ENCODE results near the gene TEX264.
"Not testable (repeated sequence)": the region's sequence is repeated elsewhere in the genome, so short reads cannot be mapped to it uniquely, and the experiment has no call there.

Gene TEX264

GRCh38 chr3:51717947-51718346 lies 46.9 kb downstream of the TEX264 start:
- DNase-seq, result no peak

GRCh38 chr3:51718547-51719409 lies 47.7 kb downstream of the TEX264 start:
- DNase-seq, result no peak

DNA sequence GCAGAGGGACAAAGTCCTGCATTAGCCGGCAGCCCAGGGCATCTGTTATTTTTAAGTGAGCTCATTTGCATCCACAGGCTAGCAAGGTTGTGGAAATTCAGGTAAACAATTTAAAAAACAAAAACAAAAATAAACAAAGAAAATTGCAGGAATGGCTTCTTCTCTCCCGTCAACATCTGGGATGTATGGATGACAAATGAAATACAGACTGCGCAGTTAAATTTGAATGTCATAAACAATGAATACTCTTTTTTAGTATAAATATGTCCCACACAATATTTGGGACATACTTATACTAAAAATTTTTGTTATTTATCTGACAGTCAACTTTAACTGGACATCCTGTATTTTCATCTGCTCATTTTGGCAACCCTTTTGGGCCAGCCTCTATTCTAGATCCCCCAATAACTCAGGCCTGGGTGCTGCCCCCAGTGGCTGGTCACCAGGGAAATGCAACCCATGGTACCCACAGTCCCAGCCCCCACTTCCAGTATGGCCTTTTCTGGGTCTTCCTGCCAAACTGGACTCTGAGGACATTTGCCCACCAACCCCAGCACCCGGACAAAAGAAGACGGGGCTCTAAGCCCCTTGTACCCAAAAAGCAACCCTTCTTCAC lies 48.5 kb downstream of the TEX264 start:
- DNase-seq, result no peak

- DNase-seq, result no peak
Observed at GRCh38 chr3:51720292-51721061, 49.4 kb downstream of the TEX264 start.

GRCh38 chr3:51721062-51721745 lies 50.2 kb downstream of the TEX264 start:
- no peak for DNase-seq

- no peak for DNase-seq
Observed at GRCh38 chr3:51722362-51722761, 51.3 kb downstream of the TEX264 start.

- DNase-seq, result no peak
Observed at GRCh38 chr3:51727500-51727899, 56.4 kb downstream of the TEX264 start.

GRCh38 chr3:51729042-51729633 lies 58.1 kb downstream of the TEX264 start:
- DNase-seq, result no peak

GRCh38 chr3:51733859-51734571 lies 63.0 kb downstream of the TEX264 start:
- no peak for DNase-seq

- no peak for DNase-seq
Observed at GRCh38 chr3:51734572-51734907, 63.5 kb downstream of the TEX264 start.

GRCh38 chr3:51735039-51735438 lies 64.0 kb downstream of the TEX264 start:
- no peak for DNase-seq

GRCh38 chr3:51735950-51736349 lies 64.9 kb downstream of the TEX264 start:
- no peak for DNase-seq

- DNase-seq, result no peak
Observed at GRCh38 chr3:51739110-51739509, 68.1 kb downstream of the TEX264 start.

DNA sequence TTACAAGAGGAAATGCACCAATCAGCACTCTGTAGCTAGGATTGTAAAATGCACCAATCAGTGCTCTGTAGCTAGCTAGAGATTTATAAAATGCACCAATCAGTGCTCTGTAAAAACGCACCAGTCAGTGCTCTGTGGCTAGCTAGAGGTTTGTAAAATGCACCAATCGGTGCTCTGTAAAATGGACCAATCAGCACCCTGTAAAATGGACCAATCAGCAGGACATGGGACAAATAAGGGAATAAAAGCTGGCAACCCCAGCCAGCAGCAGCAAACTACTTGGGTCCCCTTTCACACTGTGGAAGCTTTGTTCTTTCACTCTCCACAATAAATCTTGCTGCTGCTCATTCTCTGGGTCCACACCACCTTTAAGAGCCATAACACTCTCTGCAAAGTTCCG lies 71.3 kb downstream of the TEX264 start:
- not testable (repeated sequence) for DNase-seq

DNA sequence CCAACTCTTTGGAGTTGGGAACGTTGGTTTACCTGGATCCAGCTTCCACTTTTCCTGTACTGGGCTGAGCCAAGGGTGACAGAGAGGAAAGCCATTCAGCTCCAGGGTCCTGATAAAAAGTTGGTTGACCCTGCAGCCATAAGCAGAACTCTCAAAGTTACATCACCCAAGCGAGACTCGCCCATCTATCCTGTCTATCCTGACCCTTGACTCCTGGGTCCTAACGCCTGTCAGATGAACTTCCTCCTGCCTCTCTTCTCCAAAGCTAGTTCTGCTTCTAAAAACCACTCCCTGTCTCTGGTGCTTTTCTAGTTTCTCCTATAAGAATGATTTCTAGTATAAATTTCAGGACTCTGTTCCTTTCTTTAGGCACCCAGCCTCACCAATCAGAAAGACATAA lies 71.9 kb downstream of the TEX264 start:
- DNase-seq, result not testable (repeated sequence)

- no peak for DNase-seq
Observed at GRCh38 chr3:51747840-51748239, 76.8 kb downstream of the TEX264 start.

DNA sequence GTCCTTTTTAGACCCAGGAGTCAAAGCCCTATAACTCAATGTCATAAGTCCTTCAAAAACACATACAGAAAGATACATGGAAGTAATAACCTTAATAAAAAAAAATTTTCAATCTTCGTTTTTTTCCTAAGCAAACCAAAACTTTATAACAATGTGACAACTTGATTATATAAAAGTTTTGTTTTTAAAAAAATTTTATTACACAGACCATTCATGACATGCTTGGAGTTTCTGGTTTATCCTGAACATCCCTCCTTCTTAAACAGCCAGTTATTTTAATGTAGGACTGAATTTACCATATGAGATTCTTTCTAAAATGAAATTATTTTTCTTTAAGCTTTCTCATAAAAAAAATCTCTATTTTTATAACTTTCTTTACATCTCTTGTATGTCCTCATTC lies 77.3 kb downstream of the TEX264 start:
- no peak for DNase-seq

DNA sequence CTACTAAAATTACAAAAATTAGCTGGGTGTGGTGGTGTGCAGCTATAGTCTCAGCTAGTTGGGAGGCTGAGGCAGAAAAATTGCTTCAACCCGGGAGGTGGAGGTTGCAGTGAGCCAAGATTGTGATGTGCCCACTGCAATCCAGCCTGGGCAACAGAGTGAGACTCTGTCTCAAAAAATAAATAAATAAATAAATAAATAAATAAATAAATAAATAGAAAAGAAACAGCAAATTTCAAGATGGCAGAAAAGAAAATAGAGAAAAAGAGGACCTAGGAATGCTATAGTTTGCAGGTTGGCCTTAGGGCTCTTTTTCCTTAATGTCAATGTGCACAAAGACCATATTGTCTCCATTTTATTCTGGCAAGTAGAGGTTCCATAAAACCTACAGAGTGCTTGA lies 79.8 kb downstream of the TEX264 start:
- no peak for DNase-seq

- DNase-seq, result no peak
Observed at GRCh38 chr3:51751287-51751686, 80.2 kb downstream of the TEX264 start.
